ENCODE results near the gene GPX4. TPM values are rescaled to one million over a fixed set of nuclear protein-coding genes. Genes with fewer than 3 reads are reported as not detected.

GPX4 gene
- total and polyA plus RNA-seq, 10 donors: 138 to 562 (median 247) TPM

DNA sequence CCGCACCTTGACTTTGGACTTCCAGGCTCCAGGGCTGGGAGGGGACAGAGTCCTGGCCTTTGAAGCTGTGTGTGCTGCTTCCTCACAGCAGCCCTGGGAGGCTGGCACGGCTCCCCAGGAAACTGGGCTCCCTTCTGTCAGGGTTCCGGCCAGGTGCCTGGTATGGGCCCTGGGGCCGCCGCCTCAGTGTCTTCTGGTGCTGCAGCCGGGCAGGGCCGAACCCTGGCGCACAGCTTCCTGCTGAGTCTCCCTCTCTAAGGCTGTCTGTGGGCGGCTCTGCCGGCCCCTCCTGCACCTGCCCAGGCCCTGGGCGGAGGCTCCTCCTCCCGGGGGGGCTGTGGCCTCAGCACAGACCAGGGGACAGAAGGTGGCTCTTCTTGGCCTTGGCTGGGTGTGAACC lies 32.4 kb downstream of the GPX4 start:
- H3K27ac ChIP-seq: peak overlapping the region; percentile 47 to 100 (median 84)
- no peak for DNase-seq
- TF ChIP-seq POLR2AphosphoS5 (IDR thresholded peaks at IDR 0.05): peak in 2 of 3 donors; percentile 55 to 72
- TF ChIP-seq POLR2A (IDR thresholded peaks at IDR 0.05): no peak
- intact Hi-C loops (cut with DNase I; ENCODE audit: low total_unique reads): no loop called here
- peaks cover 0 to 50% (median 9%) of the 10 kb centered on the region in 6 donors for H3K36me3 ChIP-seq
- WGBS, 5 donors: 0 to 26% (median 25%) methylated on average over 1 to 12 of the region's 12 CpGs
- H3K9me3 ChIP-seq: no peaks in the 10 kb centered on the region
- no peaks in the 10 kb centered on the region for H3K27me3 ChIP-seq (replicated peaks in 1 of 7)
- peak overlapping the region in 1 of 8 donors; percentile 1 for H3K4me3 ChIP-seq
- H3K4me1 ChIP-seq: peaks cover 29 to 81% (median 61%) of the 10 kb centered on the region in 6 donors

DNA sequence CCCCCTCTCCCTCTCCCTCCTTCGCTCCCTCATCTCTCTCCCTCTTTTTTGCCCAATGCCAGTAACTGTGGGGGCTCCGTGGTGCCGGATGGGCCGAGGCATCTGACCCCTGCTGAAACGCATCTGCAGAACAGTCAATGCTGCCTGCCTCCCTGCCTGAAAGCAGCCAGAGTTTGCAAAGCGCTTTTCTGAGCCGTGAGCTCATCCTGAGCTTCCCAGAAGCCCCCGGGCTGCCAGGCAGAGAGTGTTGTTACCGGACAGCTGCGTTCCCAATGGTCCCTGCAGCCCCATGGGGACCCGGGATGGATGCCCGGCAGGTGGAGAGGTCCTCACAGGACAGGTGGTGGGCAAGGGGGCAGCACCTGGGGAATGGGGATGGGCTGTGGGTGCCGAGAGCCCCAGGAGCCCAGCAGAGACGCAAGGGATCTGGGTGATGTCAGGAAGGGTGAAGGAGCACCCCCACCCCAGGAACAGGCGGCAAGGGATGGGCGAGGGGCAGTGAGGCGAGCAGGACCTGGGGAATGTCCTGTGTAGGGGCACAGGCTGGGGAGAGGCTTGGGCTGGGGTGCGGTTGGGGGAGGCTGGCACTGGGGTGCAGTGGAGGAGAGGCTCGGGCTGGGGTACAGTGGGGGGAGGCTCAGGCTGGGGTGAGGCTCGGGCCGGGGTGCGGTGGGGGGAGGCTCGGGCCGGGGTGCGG lies 33.0 kb downstream of the GPX4 start:
- peaks cover 29 to 79% (median 58%) of the 10 kb centered on the region in 6 donors for H3K4me1 ChIP-seq
- H3K27me3 ChIP-seq (replicated peaks in 1 of 7): no peaks in the 10 kb centered on the region
- peaks cover 0 to 56% (median 11%) of the 10 kb centered on the region in 6 donors for H3K36me3 ChIP-seq
- no peaks in the 10 kb centered on the region for H3K9me3 ChIP-seq
- intact Hi-C loops (cut with DNase I; ENCODE audit: low total_unique reads): no loop called here
- no peak for DNase-seq
- 62 to 74% (median 70%) methylated on average over 16 to 23 of the region's 25 CpGs for whole genome bisulfite sequencing, 5 donors
- peak overlapping the region; percentile 47 to 100 (median 84) for H3K27ac ChIP-seq
- TF ChIP-seq POLR2AphosphoS5 (IDR thresholded peaks at IDR 0.05) (no peak), POLR2A (IDR thresholded peaks at IDR 0.05) (no peak)
- TF ChIP-seq, protein P1, sequence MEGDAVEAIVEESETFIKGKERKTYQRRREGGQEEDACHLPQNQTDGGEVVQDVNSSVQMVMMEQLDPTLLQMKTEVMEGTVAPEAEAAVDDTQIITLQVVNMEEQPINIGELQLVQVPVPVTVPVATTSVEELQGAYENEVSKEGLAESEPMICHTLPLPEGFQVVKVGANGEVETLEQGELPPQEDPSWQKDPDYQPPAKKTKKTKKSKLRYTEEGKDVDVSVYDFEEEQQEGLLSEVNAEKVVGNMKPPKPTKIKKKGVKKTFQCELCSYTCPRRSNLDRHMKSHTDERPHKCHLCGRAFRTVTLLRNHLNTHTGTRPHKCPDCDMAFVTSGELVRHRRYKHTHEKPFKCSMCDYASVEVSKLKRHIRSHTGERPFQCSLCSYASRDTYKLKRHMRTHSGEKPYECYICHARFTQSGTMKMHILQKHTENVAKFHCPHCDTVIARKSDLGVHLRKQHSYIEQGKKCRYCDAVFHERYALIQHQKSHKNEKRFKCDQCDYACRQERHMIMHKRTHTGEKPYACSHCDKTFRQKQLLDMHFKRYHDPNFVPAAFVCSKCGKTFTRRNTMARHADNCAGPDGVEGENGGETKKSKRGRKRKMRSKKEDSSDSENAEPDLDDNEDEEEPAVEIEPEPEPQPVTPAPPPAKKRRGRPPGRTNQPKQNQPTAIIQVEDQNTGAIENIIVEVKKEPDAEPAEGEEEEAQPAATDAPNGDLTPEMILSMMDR (IDR thresholded peaks at IDR 0.05 in 8 of 11, conservative IDR thresholded peaks at IDR 0.05 in 3 of 11): no peak
- H3K4me3 ChIP-seq: peak overlapping the region in 1 of 8 donors; percentile 1

DNA sequence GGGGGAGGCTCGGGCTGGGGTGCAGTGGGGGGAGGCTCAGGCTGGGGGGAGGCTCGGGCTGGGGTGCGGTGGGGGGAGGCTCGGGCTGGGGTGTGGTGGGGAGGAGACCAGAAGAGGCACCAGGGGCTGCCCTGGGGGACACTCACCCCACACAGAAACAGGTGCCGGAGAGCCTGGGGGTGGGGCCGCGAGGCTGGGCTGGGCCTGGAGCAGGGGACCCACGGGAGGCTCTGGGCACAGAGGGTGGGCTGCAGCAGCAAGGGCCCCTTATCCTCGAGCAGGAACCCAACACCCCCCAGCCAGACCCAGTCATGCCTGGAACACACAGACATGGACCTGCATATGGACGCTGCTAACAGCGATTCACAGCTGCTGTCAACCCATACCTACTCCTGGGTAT lies 34.3 kb downstream of the GPX4 start:
- TF ChIP-seq, protein P1 (IDR thresholded peaks at IDR 0.05 in 8 of 11, conservative IDR thresholded peaks at IDR 0.05 in 3 of 11): no peak
- TF ChIP-seq POLR2AphosphoS5 (IDR thresholded peaks at IDR 0.05): peak in 1 of 3 donors; percentile 32
- DNase-seq: no peak

DNA sequence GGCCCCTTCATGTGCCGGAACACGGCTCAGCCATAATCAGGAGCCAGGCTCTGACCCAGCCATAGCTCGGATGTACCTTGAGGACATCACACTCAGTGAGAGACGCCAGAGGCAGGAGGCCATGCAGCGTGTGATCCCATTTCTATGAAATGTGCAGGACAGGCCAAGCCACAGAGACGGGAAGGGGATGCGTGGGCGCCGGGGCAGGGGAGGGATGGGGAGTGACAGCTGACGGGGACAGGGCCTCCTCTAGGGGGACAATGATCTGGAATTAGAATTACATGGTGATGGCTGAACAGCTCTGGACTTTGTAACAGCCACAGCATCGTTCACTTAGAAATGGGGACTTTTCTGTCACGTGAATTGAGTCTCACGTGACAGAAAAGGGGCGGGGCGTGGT lies 35.3 kb downstream of the GPX4 start:
- 89 to 92% (median 91%) methylated on average over 15 of the region's 15 CpGs for WGBS, 5 donors
- H3K9me3 ChIP-seq: no peaks in the 10 kb centered on the region
- no peaks in the 10 kb centered on the region for H3K27me3 ChIP-seq (replicated peaks in 1 of 7)
- peak overlapping the region in 1 of 8 donors; percentile 14 for H3K27ac ChIP-seq
- peaks cover 16 to 58% (median 40%) of the 10 kb centered on the region in 6 donors for H3K4me1 ChIP-seq
- no peak for DNase-seq
- intact Hi-C loops (cut with DNase I; ENCODE audit: low total_unique reads): no loop called here
- no peak overlapping the region for H3K4me3 ChIP-seq
- peaks cover 0 to 79% (median 30%) of the 10 kb centered on the region in 6 donors for H3K36me3 ChIP-seq
- TF ChIP-seq POLR2AphosphoS5 (IDR thresholded peaks at IDR 0.05): peak in 2 of 3 donors; percentile 29 to 44
- TF ChIP-seq POLR2A (IDR thresholded peaks at IDR 0.05): no peak
- TF ChIP-seq, protein P1 (IDR thresholded peaks at IDR 0.05 in 8 of 11, conservative IDR thresholded peaks at IDR 0.05 in 3 of 11): no peak

More for the DNA sequence above, 34.3 kb downstream of the GPX4 start:
- 82 to 94% (median 85%) methylated on average over 7 to 10 of the region's 11 CpGs for WGBS, 5 donors
- Histone ChIP-seq H3K4me3 (no peak overlapping the region), H3K4me1 (peaks cover 20 to 68% (median 47%) of the 10 kb centered on the region in 6 donors), H3K27me3 (replicated peaks in 1 of 7) (no peaks in the 10 kb centered on the region), H3K27ac (peak overlapping the region in 1 of 8 donors; percentile 14), H3K36me3 (peaks cover 0 to 69% (median 19%) of the 10 kb centered on the region in 6 donors), H3K9me3 (no peaks in the 10 kb centered on the region)
- intact Hi-C loops (cut with DNase I; ENCODE audit: low total_unique reads): no loop called here

Data from spleen (tissue), 11 donors.